Activated CD4-positive, alpha-beta T cell treated with anti-CD3 and anti-CD28 coated beads, Interleukin-2, amount 50 U/mL, for 48 hours (primary cell): ENCODE results near the gene ERP44.

Experiments
- DNase-seq, 2 experiments: peaks; one replicate each; pipeline ENCODE4 v3.0.0-alpha.2; 2020

ERP44 gene

DNA sequence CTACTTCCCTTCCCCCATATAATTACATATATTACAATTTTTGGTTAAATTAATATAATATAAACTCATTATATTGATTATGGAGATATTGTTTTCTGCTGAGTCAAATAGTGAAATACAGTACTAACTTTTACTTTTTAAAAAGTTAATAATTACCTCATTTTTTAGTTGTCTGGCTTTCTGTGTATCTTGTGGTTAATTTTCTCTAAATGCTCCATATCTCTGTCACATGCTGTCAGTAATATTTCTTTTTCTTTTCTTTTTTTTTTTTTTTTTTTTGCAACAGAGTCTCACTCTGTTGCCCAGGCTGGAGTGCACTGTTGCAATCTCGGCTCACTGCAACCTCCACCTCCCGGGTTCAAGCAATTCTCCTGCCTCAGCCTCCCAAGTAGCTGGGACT is 169.1 kb downstream of the ERP44 start:
- no peak for DNase-seq
